ENCODE results near the gene TUBB4B.
A peak's percentile ranks its signal among the peaks of the same experiment; 100 is the strongest.

TUBB4B gene

GRCh38 chr9:137240841-137241489 lies at the start of gene TUBB4B:
Gene TUBB4B (plus strand): TSS chr9:137241287. CDS start chr9:137241361, 74 bp downstream.
- peak; percentile 99 for DNase-seq (ENCODE audit: extremely low spot score)

GRCh38 chr9:137191691-137192447 lies 49.2 kb upstream of the TUBB4B start:
- ChIA-PET CTCF (interaction anchor here (1.7 to 4.0 kb wide), 2 partner anchors 35 to 45 kb away, joined by 9 to 17 read pairs; partner anchors contain the start of gene RNF224), POLR2A (no interaction called here)
- no peak for TF ChIP-seq CTCF (IDR thresholded peaks at IDR 0.05; ENCODE audit: control extremely low read depth, extremely low read depth, low read depth, missing control alignments)
- no peak for DNase-seq (ENCODE audit: extremely low spot score)

More at GRCh38 chr9:137240841-137241489, at the start of gene TUBB4B:
- POLR2A ChIA-PET, result interaction anchor here (0.5 to 6.8 kb wide), 41 partner anchors 9 to 293 kb away, joined by 3 to 124 read pairs (median 5); partner anchors contain the start of genes ANAPC2, CYSRT1, EXD3 and MAN1B1
- no peak for TF ChIP-seq CTCF (IDR thresholded peaks at IDR 0.05; ENCODE audit: control extremely low read depth, extremely low read depth, low read depth, missing control alignments)
- CTCF ChIA-PET, result interaction anchor here (0.8 to 8.0 kb wide), 10 partner anchors 11 to 212 kb away, joined by 3 to 92 read pairs (median 4); partner anchors contain the start of genes CYSRT1, EXD3, LRRC26 and NELFB

GRCh38 chr9:137192448-137192780 lies 48.7 kb upstream of the TUBB4B start:
- no peak for TF ChIP-seq CTCF (IDR thresholded peaks at IDR 0.05; ENCODE audit: control extremely low read depth, extremely low read depth, low read depth, missing control alignments)
- ChIA-PET POLR2A (interaction anchor here (0.6 kb wide), 1 partner anchor 24 kb away, joined by 4 read pairs; no protein-coding TSS in a partner anchor), CTCF (interaction anchor here (1.3 to 4.0 kb wide), 3 partner anchors 17 to 44 kb away, joined by 3 to 17 read pairs (median 9); partner anchors contain the start of gene RNF224)
- DNase-seq (ENCODE audit: extremely low spot score), result no peak

GRCh38 chr9:137192859-137193258 lies 48.2 kb upstream of the TUBB4B start:
- TF ChIP-seq CTCF (IDR thresholded peaks at IDR 0.05; ENCODE audit: control extremely low read depth, extremely low read depth, low read depth, missing control alignments), result no peak
- CTCF ChIA-PET, result interaction anchor here (1.3 to 4.0 kb wide), 3 partner anchors 17 to 44 kb away, joined by 3 to 17 read pairs (median 9); partner anchors contain the start of gene RNF224
- POLR2A ChIA-PET, result interaction anchor here (0.6 kb wide), 1 partner anchor 23 kb away, joined by 4 read pairs; no protein-coding TSS in a partner anchor
- DNase-seq (ENCODE audit: extremely low spot score), result no peak

- no peak for DNase-seq (ENCODE audit: extremely low spot score)
- TF ChIP-seq CTCF (IDR thresholded peaks at IDR 0.05; ENCODE audit: control extremely low read depth, extremely low read depth, low read depth, missing control alignments), result no peak
- ChIA-PET POLR2A (interaction anchor here (0.5 kb wide), 1 partner anchor 57 kb away, joined by 9 read pairs; no protein-coding TSS in a partner anchor), CTCF (interaction anchor here (0.9 to 4.0 kb wide), 4 partner anchors 14 to 43 kb away, joined by 3 to 17 read pairs (median 8); partner anchors contain the start of gene RNF224)
These were observed 47.3 kb upstream of the TUBB4B start for GRCh38 chr9:137193771-137194170.

- no peak for TF ChIP-seq CTCF (IDR thresholded peaks at IDR 0.05; ENCODE audit: control extremely low read depth, extremely low read depth, low read depth, missing control alignments)
- ChIA-PET CTCF (interaction anchor here (0.9 to 4.0 kb wide), 4 partner anchors 13 to 43 kb away, joined by 3 to 17 read pairs (median 8); partner anchors contain the start of gene RNF224), POLR2A (no interaction called here)
These were observed 46.7 kb upstream of the TUBB4B start for GRCh38 chr9:137194388-137194787.

More at GRCh38 chr9:137194388-137194787, 46.7 kb upstream of the TUBB4B start:
- DNase-seq (ENCODE audit: extremely low spot score), result no peak
